ENCODE data around the gene TRIB2. TPM values are rescaled to one million over a fixed set of nuclear protein-coding genes. Genes with fewer than 3 reads are reported as not detected.

The TRIB2 gene
- total and polyA plus RNA-seq, 2 of the 4 experiments (the other 2 are of a cell fraction): 12.0 to 12.7 TPM

DNA sequence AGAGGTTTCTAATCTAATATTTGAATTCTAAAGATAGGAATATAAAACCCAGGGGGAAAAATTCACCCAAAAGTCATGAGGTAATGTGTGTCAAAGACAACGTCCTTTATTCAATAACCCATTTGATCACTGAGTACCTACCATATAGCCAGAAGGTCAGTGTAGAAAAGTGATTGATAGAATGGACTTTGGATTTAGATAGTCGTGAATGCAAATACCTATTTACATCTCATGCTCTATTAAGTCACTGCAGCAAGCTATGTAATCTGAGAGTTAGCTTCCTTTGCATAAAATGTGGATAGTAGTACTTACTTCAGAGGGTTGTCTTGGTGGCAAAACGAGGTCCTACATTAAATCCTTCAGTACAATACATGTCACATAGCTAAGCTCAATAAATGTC lies 27.8 kb upstream of the TRIB2 start:
- Histone ChIP-seq H3K9me1 (ENCODE audit: insufficient read depth, low read length) (no peaks in the 10 kb centered on the region), H3K4me2 (ENCODE audit: low read depth, low read length) (no peak overlapping the region), H2AK9ac (replicated peaks; ENCODE audit: low read depth, low read length, poor library complexity) (no peak overlapping the region), H2AFZ (replicated peaks; ENCODE audit: low read length, poor library complexity) (no peak overlapping the region), H3K4ac (ENCODE audit: low read depth, low read length) (no peak overlapping the region), H4K8ac (ENCODE audit: low read depth in 2 of 2, low read length in 2 of 2) (no peak overlapping the region), H3K79me1 (ENCODE audit: low read depth in 1 of 2, low read length in 2 of 2) (no peaks in the 10 kb centered on the region), H3K36me3 (ENCODE audit: control insufficient read depth, insufficient read depth, low read length) (no peaks in the 10 kb centered on the region), H4K20me1 (ENCODE audit: insufficient read depth, low read length) (no peaks in the 10 kb centered on the region), H2BK120ac (ENCODE audit: low read depth, low read length) (no peak overlapping the region), H3K27ac (ENCODE audit: insufficient read depth, low read length) (no peak overlapping the region), H3K23ac (ENCODE audit: low read depth, low read length) (no peak overlapping the region), H3K9me3 (ENCODE audit: control insufficient read depth, insufficient read depth, low read length) (peaks cover 2% of the 10 kb centered on the region), H2BK5ac (ENCODE audit: low read depth, low read length, poor library complexity, severe bottlenecking) (no peak overlapping the region), H3K14ac (replicated peaks; ENCODE audit: low read depth, low read length) (no peak overlapping the region), H3K18ac (ENCODE audit: low read depth, low read length) (no peak overlapping the region), H3K4me3 (ENCODE audit: insufficient read depth, low read depth, low read length) (no peak overlapping the region), H3K27me3 (ENCODE audit: control insufficient read depth, insufficient read depth, low read length) (no peaks in the 10 kb centered on the region), H4K5ac (ENCODE audit: low read depth, low read length) (no peak overlapping the region), H2BK15ac (ENCODE audit: low read depth, low read length) (no peak overlapping the region), H3K56ac (ENCODE audit: extremely low read depth, insufficient read depth, low read length) (no peak overlapping the region), H3K4me1 (ENCODE audit: control insufficient read depth, insufficient read depth, low read length) (peaks cover 11% of the 10 kb centered on the region), H3K9ac (ENCODE audit: low read depth, low read length) (no peak overlapping the region), H2AK5ac (ENCODE audit: low read depth, low read length) (no peak overlapping the region), H4K91ac (ENCODE audit: insufficient read depth, low read depth, low read length) (no peak overlapping the region), H2BK20ac (ENCODE audit: low read depth, low read length) (no peak overlapping the region)
- intact Hi-C loops (cut with micrococcal nuclease) (loop anchor here (5.0 kb wide), 1 partner anchor 82 kb away; no protein-coding TSS in a partner anchor), in situ Hi-C loops (cut with MboI; ENCODE audit: low sequenced_read_pairs) (no loop called here), dilution Hi-C loops (cut with HindIII; ENCODE audit: low sequenced_read_pairs, unreplicated experiment) (no loop called here)
- DNase-seq (no peak), ATAC-seq (ENCODE audit: low read depth) (no peak)
- no CpG with 5 or more reads among the region's 3 CpGs for WGBS, 2 experiments (ENCODE audit: extremely low coverage in 2 of 2, insufficient read length in 1 of 2)
- no TSS peak for BruUV-seq (replicated peaks)
- CTCF ChIA-PET: interaction anchor here (0.6 to 1.4 kb wide), 2 partner anchors 10 to 14 kb away, joined by 3 to 4 read pairs; no protein-coding TSS in a partner anchor
- POLR2A ChIA-PET (ENCODE audit: unreplicated experiment): no interaction called here
- TF ChIP-seq CHD1 (IDR thresholded peaks at IDR 0.05; ENCODE audit: low read depth, low read length) (no peak), SMC3 (IDR thresholded peaks at IDR 0.05; ENCODE audit: low read depth, low read length) (no peak), MXI1 (IDR thresholded peaks at IDR 0.05; ENCODE audit: borderline replicate concordance, low read depth, low read length) (no peak), MAFK (IDR thresholded peaks at IDR 0.05; ENCODE audit: low read depth, low read length) (no peak), CEBPB (IDR thresholded peaks at IDR 0.05; ENCODE audit: low read depth, low read length) (no peak), BHLHE40 (IDR thresholded peaks at IDR 0.05; ENCODE audit: low read depth, low read length) (no peak), FOS (IDR thresholded peaks at IDR 0.05; ENCODE audit: low read depth, low read length) (no peak), RCOR1 (IDR thresholded peaks at IDR 0.05; ENCODE audit: insufficient replicate concordance, low read length) (no peak), NFE2L2 (IDR thresholded peaks at IDR 0.05; ENCODE audit: low read depth, low read length) (no peak), RFX5 (IDR thresholded peaks at IDR 0.05; ENCODE audit: low read depth, low read length) (no peak), POLR2A (IDR thresholded peaks at IDR 0.05; ENCODE audit: low read depth, low read length) (no peak), RAD21 (IDR thresholded peaks at IDR 0.05; ENCODE audit: low read length) (no peak)
- TF ChIP-seq, protein P1, sequence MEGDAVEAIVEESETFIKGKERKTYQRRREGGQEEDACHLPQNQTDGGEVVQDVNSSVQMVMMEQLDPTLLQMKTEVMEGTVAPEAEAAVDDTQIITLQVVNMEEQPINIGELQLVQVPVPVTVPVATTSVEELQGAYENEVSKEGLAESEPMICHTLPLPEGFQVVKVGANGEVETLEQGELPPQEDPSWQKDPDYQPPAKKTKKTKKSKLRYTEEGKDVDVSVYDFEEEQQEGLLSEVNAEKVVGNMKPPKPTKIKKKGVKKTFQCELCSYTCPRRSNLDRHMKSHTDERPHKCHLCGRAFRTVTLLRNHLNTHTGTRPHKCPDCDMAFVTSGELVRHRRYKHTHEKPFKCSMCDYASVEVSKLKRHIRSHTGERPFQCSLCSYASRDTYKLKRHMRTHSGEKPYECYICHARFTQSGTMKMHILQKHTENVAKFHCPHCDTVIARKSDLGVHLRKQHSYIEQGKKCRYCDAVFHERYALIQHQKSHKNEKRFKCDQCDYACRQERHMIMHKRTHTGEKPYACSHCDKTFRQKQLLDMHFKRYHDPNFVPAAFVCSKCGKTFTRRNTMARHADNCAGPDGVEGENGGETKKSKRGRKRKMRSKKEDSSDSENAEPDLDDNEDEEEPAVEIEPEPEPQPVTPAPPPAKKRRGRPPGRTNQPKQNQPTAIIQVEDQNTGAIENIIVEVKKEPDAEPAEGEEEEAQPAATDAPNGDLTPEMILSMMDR (conservative IDR thresholded peaks at IDR 0.05; ENCODE audit: low read depth, low read length): no peak
- TF ChIP-seq, protein P2, sequence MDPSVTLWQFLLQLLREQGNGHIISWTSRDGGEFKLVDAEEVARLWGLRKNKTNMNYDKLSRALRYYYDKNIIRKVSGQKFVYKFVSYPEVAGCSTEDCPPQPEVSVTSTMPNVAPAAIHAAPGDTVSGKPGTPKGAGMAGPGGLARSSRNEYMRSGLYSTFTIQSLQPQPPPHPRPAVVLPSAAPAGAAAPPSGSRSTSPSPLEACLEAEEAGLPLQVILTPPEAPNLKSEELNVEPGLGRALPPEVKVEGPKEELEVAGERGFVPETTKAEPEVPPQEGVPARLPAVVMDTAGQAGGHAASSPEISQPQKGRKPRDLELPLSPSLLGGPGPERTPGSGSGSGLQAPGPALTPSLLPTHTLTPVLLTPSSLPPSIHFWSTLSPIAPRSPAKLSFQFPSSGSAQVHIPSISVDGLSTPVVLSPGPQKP (IDR thresholded peaks at IDR 0.05; ENCODE audit: borderline replicate concordance, low read depth, low read length): no peak
